Calu3 (cell line): ENCODE results near the gene SMOC2. TPM values are rescaled to one million over a fixed set of nuclear protein-coding genes. Genes with fewer than 3 reads are reported as not detected.
A peak's percentile ranks its signal among the peaks of the same experiment; 100 is the strongest.

Experiments
- BruUV-seq: library from RNA; stranded (reverse); fragments of 400-500 nt; replicated peaks from 2 replicates; lab custom pipeline; 2021; lab: Mats Ljungman, UMichigan
- CTCF ChIA-PET: fragments of 300-600 bp; sonication (Branson Sonifier 250); formaldehyde crosslinking; loops from one replicate; lab custom pipeline; 2022; ENCODE audit warnings: antibody characterized with exemption; lab: Charles Lee
- DNase-seq: peaks from one replicate; pipeline ENCODE4 v3.0.0; 2022
- H3K27ac Mint-ChIP-seq: one replicate; pipeline ENCODE4 v1.8.0; 2022; ENCODE audit warnings: mixed read lengths; ENCODE audit not compliant: unreplicated experiment
- H3K27me3 Mint-ChIP-seq: one replicate; pipeline ENCODE4 v1.8.0; 2022; ENCODE audit warnings: mixed read lengths; ENCODE audit not compliant: unreplicated experiment
- H3K36me3 Mint-ChIP-seq: one replicate; pipeline ENCODE4 v1.8.0; 2022; ENCODE audit warnings: mild to moderate bottlenecking, moderate library complexity, mixed read lengths; ENCODE audit not compliant: insufficient read depth, unreplicated experiment
- H3K4me1 Mint-ChIP-seq: one replicate; pipeline ENCODE4 v1.8.0; 2022; ENCODE audit warnings: mild to moderate bottlenecking, low read depth, mixed read lengths; ENCODE audit not compliant: unreplicated experiment
- H3K4me3 Mint-ChIP-seq: one replicate; pipeline ENCODE4 v1.8.0; 2022; ENCODE audit warnings: mild to moderate bottlenecking, low read depth, moderate library complexity, mixed read lengths; ENCODE audit not compliant: unreplicated experiment
- H3K9me3 Mint-ChIP-seq: one replicate; pipeline ENCODE4 v1.8.0; 2022; ENCODE audit warnings: low read depth, mixed read lengths; ENCODE audit not compliant: unreplicated experiment
- intact Hi-C: fragments of 100-400 bp; cut with micrococcal nuclease; formaldehyde crosslinking; loops from one replicate; pipeline ENCODE4 v1.10.0; 2022; ENCODE audit not compliant: unreplicated experiment
- total RNA-seq: library from RNA; stranded (reverse); gene quantifications from 2 replicates; pipeline ENCODE4 v1.2.3, GENCODE V29; 2022
- TF ChIP-seq, protein P1 (sequence below): fragments of 200-600 bp; IDR thresholded peaks from one replicate; pipeline ENCODE4 v1.8.0; 2022; ENCODE audit warnings: antibody characterized with exemption; ENCODE audit not compliant: unreplicated experiment

SMOC2 gene
- total RNA-seq, 1 experiment from 2014 or later: 1.1 TPM

GRCh38 chr6:168662301-168662936 is 221.4 kb downstream of the SMOC2 start:
- CTCF ChIA-PET: interaction anchor here (0.6 kb wide), 1 partner anchor 13 kb away, joined by 3 read pairs; no protein-coding TSS in a partner anchor
- no peak overlapping the region for H3K27ac Mint-ChIP-seq
- TF ChIP-seq, protein P1, sequence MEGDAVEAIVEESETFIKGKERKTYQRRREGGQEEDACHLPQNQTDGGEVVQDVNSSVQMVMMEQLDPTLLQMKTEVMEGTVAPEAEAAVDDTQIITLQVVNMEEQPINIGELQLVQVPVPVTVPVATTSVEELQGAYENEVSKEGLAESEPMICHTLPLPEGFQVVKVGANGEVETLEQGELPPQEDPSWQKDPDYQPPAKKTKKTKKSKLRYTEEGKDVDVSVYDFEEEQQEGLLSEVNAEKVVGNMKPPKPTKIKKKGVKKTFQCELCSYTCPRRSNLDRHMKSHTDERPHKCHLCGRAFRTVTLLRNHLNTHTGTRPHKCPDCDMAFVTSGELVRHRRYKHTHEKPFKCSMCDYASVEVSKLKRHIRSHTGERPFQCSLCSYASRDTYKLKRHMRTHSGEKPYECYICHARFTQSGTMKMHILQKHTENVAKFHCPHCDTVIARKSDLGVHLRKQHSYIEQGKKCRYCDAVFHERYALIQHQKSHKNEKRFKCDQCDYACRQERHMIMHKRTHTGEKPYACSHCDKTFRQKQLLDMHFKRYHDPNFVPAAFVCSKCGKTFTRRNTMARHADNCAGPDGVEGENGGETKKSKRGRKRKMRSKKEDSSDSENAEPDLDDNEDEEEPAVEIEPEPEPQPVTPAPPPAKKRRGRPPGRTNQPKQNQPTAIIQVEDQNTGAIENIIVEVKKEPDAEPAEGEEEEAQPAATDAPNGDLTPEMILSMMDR: no peak
- no peak for DNase-seq
- no TSS peak for BruUV-seq
- H3K27me3 Mint-ChIP-seq: no peaks in the 10 kb centered on the region
- H3K4me3 Mint-ChIP-seq: no peak overlapping the region
- intact Hi-C loops: no loop called here
- H3K9me3 Mint-ChIP-seq: peaks cover 8% of the 10 kb centered on the region
- H3K36me3 Mint-ChIP-seq: no peaks in the 10 kb centered on the region
- peaks cover 23% of the 10 kb centered on the region for H3K4me1 Mint-ChIP-seq

DNA sequence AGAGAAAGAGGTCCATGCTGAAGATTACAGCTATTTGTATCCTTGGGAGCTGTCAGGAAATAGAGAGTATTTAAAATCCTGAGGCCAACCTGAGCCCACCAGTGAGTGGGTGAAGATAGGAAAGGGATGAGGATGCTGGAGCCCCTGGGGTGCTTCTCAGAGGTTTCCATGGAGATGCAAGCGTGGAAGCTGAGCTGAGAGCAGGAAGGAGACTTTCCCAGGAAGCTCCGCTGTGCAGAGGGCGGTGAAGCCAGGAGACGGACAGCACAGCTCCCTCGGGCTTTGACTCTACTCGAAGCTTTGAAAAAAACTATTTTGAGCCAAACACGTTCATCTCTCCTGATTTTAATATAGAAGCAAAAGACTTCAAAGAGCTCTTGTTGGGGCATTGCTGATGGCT is 222.1 kb downstream of the SMOC2 start:
- H3K27ac Mint-ChIP-seq: no peak overlapping the region
- H3K9me3 Mint-ChIP-seq: peaks cover 6% of the 10 kb centered on the region
- TF ChIP-seq, protein P1: no peak
- intact Hi-C loops: no loop called here
- H3K4me1 Mint-ChIP-seq: peaks cover 25% of the 10 kb centered on the region
- no peak overlapping the region for H3K4me3 Mint-ChIP-seq
- H3K36me3 Mint-ChIP-seq: peaks cover 2% of the 10 kb centered on the region
- DNase-seq: no peak
- no peaks in the 10 kb centered on the region for H3K27me3 Mint-ChIP-seq
- CTCF ChIA-PET: interaction anchor here (0.6 kb wide), 1 partner anchor 13 kb away, joined by 3 read pairs; no protein-coding TSS in a partner anchor
- no TSS peak for BruUV-seq

DNA sequence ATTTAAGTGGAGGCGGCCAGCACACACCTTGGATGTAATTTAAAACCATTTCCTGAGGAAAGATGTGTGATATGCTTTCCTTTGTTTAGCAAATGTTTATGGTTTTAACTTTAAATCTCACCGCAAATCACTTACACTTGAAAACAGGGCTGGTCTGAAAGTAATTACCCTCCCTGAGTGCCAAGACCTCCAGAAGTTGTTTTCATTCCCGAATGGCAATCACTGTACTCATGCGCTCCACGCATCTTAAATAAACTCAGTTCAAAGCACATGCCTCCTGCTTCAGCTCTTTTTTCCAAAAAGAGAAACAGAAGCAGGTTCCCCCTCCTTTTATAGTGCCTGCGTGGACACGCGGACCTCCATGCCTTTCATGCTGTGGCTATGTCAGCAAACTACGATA is 224.0 kb downstream of the SMOC2 start:
- no peaks in the 10 kb centered on the region for H3K27me3 Mint-ChIP-seq
- CTCF ChIA-PET: no interaction called here
- no peak overlapping the region for H3K4me3 Mint-ChIP-seq
- peaks cover 3% of the 10 kb centered on the region for H3K9me3 Mint-ChIP-seq
- H3K4me1 Mint-ChIP-seq: peaks cover 34% of the 10 kb centered on the region
- peaks cover 5% of the 10 kb centered on the region for H3K36me3 Mint-ChIP-seq
- TF ChIP-seq, protein P1: no peak
- intact Hi-C loops: no loop called here
- DNase-seq: no peak
- H3K27ac Mint-ChIP-seq: no peak overlapping the region
- no TSS peak for BruUV-seq

DNA sequence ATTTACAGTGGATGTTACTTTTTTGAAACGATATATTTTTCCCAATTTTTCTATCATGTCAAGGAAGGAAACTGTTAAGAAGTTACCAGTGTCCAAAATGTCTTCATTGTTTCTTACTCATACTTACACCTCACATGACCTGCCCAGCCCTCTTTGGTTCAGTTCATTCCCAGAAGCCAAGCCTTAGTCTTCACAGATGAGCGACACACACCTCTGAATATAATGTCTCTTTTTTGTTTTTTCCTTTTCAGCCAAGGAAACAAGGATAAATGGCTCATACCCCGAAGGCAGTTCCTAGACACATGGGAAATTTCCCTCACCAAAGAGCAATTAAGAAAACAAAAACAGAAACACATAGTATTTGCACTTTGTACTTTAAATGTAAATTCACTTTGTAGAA is 225.2 kb downstream of the SMOC2 start:
- CTCF ChIA-PET: interaction anchor here (1.1 to 2.0 kb wide), 2 partner anchors 11 to 47 kb away, joined by 3 to 8 read pairs; no protein-coding TSS in a partner anchor
- DNase-seq: no peak
- peaks cover 5% of the 10 kb centered on the region for H3K36me3 Mint-ChIP-seq

More for the DNA sequence above, 225.2 kb downstream of the SMOC2 start:
- H3K9me3 Mint-ChIP-seq: peaks cover 3% of the 10 kb centered on the region
- H3K27me3 Mint-ChIP-seq: no peaks in the 10 kb centered on the region
- no TSS peak for BruUV-seq
- no peak overlapping the region for H3K4me3 Mint-ChIP-seq
- TF ChIP-seq, protein P1: no peak
- H3K4me1 Mint-ChIP-seq: peaks cover 42% of the 10 kb centered on the region
- H3K27ac Mint-ChIP-seq: peak overlapping the region; percentile 83
- intact Hi-C loops: no loop called here
